ENCODE data around the gene MACROD2.

MACROD2 gene

DNA sequence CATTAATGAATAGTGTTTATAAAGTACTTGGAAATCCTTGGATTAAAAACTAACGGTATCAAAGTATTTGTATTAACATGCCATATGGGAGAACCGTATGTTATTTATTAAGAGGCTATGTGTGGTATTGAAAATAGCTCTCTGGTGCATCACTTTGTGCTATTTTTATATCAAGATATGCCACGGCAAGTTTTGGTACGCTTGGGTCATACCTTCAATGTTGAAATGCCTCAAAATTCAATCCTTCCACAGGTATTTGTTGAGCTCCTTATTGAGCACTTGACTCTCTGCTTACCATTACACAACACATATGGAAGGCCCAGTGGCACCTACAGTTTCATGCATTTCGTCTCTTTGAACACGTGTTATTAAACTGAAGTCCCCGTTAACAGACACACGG lies 1930.1 kb downstream of the MACROD2 start:
- no peak overlapping the region for H3K27ac ChIP-seq
- H3K27me3 ChIP-seq = no peaks in the 10 kb centered on the region
- TF ChIP-seq, protein P1, sequence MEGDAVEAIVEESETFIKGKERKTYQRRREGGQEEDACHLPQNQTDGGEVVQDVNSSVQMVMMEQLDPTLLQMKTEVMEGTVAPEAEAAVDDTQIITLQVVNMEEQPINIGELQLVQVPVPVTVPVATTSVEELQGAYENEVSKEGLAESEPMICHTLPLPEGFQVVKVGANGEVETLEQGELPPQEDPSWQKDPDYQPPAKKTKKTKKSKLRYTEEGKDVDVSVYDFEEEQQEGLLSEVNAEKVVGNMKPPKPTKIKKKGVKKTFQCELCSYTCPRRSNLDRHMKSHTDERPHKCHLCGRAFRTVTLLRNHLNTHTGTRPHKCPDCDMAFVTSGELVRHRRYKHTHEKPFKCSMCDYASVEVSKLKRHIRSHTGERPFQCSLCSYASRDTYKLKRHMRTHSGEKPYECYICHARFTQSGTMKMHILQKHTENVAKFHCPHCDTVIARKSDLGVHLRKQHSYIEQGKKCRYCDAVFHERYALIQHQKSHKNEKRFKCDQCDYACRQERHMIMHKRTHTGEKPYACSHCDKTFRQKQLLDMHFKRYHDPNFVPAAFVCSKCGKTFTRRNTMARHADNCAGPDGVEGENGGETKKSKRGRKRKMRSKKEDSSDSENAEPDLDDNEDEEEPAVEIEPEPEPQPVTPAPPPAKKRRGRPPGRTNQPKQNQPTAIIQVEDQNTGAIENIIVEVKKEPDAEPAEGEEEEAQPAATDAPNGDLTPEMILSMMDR (IDR thresholded peaks at IDR 0.05) = no peak
- H3K4me3 ChIP-seq (ENCODE audit: low read depth in 1 of 2, low read length in 1 of 2) = no peak overlapping the region
- H3K4me1 ChIP-seq (ENCODE audit: control insufficient read depth in 1 of 2, insufficient read depth in 1 of 2, low read depth in 1 of 2, low read length in 1 of 2) = no peaks in the 10 kb centered on the region
- no peaks in the 10 kb centered on the region for H3K9me3 ChIP-seq
- H3K36me3 ChIP-seq = no peaks in the 10 kb centered on the region

DNA sequence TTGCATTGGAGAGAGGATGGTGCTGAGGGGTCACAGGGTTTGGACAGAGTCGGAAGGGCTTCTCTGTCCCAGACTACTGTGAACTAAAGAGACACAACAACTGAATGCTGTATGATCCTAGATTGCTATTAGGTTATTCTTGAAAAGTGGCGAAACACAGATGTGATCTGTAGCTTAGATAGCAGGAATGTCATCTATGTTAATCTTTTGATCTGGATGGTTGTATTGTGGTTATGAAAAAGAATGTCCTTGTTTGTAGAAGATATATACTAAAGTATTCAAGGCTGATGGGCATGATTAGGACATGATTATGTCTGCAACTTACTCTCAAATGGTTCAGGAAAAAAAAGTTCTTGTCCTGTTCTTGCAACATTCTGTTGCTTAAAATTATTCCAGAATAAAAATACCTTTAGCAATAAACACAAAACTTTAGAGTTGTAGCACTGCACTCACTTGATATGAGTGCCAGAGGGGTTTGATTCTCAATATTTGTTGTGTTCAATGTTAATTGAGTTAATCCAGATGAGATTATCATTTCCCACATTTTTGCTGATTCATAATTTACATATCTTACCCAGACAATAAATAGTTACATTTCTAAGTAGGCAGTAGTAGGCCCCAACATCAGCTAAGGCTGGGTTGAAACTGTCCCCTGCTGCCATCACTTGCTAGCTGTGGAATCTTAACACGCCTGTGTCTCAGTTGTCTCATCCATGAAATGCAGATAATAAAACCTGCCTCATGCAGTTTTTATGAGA lies 1932.8 kb downstream of the MACROD2 start:
- H3K4me3 ChIP-seq (ENCODE audit: low read depth in 1 of 2, low read length in 1 of 2) = no peak overlapping the region
- H3K36me3 ChIP-seq = no peaks in the 10 kb centered on the region
- no peaks in the 10 kb centered on the region for H3K4me1 ChIP-seq (ENCODE audit: control insufficient read depth in 1 of 2, insufficient read depth in 1 of 2, low read depth in 1 of 2, low read length in 1 of 2)
- H3K27me3 ChIP-seq = no peaks in the 10 kb centered on the region
- no peaks in the 10 kb centered on the region for H3K9me3 ChIP-seq
- TF ChIP-seq, protein P1 (IDR thresholded peaks at IDR 0.05) = no peak
- no peak overlapping the region for H3K27ac ChIP-seq

DNA sequence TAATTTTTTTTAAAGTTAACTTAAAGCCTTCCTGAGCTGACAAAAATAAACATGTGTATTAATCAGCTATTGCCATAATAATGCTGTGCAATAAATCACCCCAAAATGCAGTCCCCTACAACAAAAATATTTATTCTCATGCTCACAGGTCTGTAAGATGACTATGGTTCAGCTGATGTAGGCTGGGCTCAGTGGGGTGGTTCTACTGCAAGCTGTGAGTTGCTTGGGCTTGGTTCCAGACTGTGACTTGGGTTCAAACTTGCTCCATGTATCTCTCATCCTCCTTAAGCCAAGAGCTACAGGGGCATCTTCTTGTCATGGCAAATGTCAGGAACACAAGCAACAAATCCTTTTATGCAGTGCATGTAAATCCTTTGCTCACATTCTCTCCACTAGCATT lies 1933.6 kb downstream of the MACROD2 start:
- no peak overlapping the region for H3K27ac ChIP-seq
- H3K4me1 ChIP-seq (ENCODE audit: control insufficient read depth in 1 of 2, insufficient read depth in 1 of 2, low read depth in 1 of 2, low read length in 1 of 2) = no peaks in the 10 kb centered on the region
- TF ChIP-seq, protein P1 (IDR thresholded peaks at IDR 0.05) = no peak

DNA sequence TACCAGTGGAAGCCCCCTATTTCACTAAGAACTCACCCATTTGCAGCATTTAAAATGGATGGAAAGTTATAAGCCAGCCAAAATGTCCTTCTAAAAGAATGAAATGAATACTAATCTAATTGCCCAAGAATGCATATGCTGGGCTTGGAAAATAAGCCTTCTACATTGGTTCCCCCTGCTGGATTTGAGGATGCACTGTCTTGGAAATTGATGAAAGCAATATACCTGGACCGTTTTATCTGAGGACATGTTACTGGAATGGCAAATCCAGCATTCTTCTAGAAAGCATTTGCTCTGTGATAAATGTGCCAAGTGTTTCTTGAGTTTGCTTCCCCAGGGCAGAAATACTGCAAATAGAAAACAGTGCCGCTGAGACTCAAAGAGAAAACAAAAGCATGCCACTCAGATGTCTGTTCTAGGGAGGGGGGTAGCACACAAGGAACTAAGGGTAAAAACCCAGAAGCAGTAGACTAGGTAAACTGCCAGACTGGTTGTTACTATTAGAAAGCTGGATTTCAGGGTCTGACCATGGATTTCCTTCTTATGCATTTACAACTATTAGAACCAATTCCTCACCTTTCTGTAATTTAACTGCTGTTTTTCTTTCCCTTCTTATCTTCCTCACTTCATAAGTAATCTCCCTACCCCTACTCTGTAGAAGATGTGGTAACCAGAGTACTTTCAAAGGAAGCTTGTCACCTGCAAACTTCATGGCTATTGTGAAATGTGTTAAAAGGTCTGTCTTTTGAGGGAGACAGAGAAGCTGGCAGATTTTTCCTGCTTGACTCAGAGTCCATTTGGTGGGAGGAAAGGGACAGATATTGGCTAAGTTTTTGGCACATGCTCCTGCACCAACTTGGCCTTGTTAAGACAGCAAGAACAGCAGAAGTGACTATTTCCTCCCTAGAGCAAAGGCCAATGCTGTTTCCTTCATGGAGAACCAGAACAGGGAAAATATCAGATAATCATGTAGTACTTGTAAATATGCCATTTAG lies 1935.3 kb downstream of the MACROD2 start:
- no peaks in the 10 kb centered on the region for H3K36me3 ChIP-seq
- no peaks in the 10 kb centered on the region for H3K27me3 ChIP-seq
- H3K27ac ChIP-seq = no peak overlapping the region
- no peaks in the 10 kb centered on the region for H3K4me1 ChIP-seq (ENCODE audit: control insufficient read depth in 1 of 2, insufficient read depth in 1 of 2, low read depth in 1 of 2, low read length in 1 of 2)
- no peak overlapping the region for H3K4me3 ChIP-seq (ENCODE audit: low read depth in 1 of 2, low read length in 1 of 2)
- no peaks in the 10 kb centered on the region for H3K9me3 ChIP-seq
- TF ChIP-seq, protein P1 (IDR thresholded peaks at IDR 0.05) = no peak

More for the DNA sequence above, 1933.6 kb downstream of the MACROD2 start:
- H3K4me3 ChIP-seq (ENCODE audit: low read depth in 1 of 2, low read length in 1 of 2) = no peak overlapping the region
- H3K27me3 ChIP-seq = no peaks in the 10 kb centered on the region
- H3K9me3 ChIP-seq = no peaks in the 10 kb centered on the region
- no peaks in the 10 kb centered on the region for H3K36me3 ChIP-seq

DNA sequence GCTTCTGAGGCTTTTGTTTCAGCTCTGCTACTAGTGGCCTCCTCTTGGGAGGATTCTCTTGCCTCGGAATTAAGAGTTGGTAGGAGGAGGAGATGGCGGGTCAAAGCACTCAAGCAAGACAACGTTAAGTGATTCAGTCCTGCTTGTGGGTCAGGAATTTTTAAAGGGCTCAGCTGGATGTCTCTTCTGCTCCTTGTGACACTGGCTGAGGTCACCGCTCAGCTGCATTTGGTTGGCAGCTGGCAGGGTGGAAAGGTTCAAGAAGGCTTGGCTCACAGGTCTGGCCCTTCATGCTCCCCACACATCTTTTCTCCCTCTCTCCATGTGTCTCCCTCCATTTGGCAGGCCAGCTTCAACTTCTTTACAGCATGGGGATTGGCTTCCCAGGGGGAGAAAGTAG lies 1936.6 kb downstream of the MACROD2 start:
- Histone ChIP-seq H3K9me3 (no peaks in the 10 kb centered on the region), H3K4me1 (ENCODE audit: control insufficient read depth in 1 of 2, insufficient read depth in 1 of 2, low read depth in 1 of 2, low read length in 1 of 2) (no peaks in the 10 kb centered on the region), H3K27ac (no peak overlapping the region), H3K4me3 (ENCODE audit: low read depth in 1 of 2, low read length in 1 of 2) (no peak overlapping the region), H3K27me3 (no peaks in the 10 kb centered on the region), H3K36me3 (no peaks in the 10 kb centered on the region)
- TF ChIP-seq, protein P1 (IDR thresholded peaks at IDR 0.05) = no peak
